Stimulated activated CD4-positive, alpha-beta T cell treated with anti-CD3 and anti-CD28 coated beads, Interleukin-4, amount 100 ng/mL, for 1 hour (primary cell): ENCODE data around the gene KDELR3.

Experiments
- DNase-seq: peaks from one replicate; pipeline ENCODE4 v3.0.0-alpha.2; 2020

The KDELR3 gene

GRCh38 chr22:38467904-38468442 lies at the start of gene KDELR3:
Gene KDELR3 (plus strand): TSS chr22:38468096. CDS start chr22:38468234, 138 bp downstream.
- DNase-seq: peak; percentile 64

- no peak for DNase-seq
Observed at GRCh38 chr22:38418589-38418988, 49.3 kb upstream of the KDELR3 start.

- DNase-seq: no peak
Observed at GRCh38 chr22:38419121-38419857, 48.6 kb upstream of the KDELR3 start.

DNA sequence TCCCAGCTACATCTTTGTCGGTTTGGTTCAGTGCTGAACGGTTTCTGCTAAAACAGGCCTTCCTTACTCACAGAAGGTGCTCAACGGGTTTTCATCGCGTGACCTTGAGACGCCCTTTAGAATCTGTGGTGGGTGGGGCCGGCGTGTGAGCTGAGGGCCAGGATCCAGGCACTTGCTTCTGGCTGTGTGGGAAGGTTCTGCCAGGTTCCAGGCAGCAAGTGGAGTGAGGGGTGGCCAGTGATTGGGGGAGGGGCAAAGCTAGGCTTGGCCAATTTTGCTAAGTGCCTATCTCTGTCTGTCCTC lies 48.1 kb upstream of the KDELR3 start:
- no peak for DNase-seq

DNA sequence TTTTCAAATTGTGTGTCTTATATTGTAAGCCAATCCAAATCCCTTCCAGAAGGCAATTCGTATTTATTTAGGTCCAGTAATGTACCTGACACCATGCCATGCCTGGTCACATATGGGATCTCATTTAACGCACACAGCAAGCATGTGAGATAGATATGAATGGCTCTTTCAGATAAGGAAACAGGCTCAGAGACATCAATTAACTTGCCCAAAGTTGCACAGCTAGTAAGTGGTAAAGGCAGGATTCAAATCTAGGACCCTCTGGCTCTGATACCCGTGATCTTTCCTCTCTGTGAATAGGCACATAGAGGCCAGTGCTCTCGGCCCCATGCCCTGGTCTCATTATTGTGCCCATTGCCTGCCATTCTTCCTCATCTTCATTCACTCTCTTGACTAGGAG lies 47.2 kb upstream of the KDELR3 start:
- DNase-seq: no peak

- DNase-seq: no peak
Observed at GRCh38 chr22:38422611-38423511, 45.0 kb upstream of the KDELR3 start.

- DNase-seq: no peak
Observed at GRCh38 chr22:38423512-38424503, 44.1 kb upstream of the KDELR3 start.

DNA sequence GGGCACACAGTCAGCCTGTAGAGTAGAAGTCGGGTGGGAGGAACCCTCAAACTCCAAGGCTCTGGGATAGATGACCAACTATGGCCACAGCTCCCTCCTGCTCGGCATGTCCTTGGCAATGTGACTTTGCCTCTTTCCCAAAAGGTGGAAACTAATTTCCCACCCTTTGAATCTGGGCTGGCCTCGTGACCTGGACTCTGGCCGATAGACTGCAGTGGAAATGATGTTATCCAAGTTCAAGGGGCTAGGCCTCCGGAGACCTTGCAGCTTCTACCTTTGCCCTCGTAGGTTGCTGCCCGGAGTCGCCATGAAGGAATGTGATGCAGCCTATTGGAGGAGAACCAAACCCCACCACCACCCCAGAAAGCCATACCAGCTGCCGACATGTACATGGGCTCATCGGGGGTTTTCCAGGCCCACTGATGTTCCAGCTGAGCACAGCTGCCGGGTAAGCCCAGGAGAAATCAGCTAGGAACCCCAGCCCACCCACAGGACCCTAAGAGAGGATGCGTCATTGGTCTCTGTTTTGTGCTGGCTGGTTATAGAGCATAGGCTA lies 43.3 kb upstream of the KDELR3 start:
- DNase-seq: no peak

- DNase-seq: no peak
Observed at GRCh38 chr22:38426628-38427027, 41.3 kb upstream of the KDELR3 start.

DNA sequence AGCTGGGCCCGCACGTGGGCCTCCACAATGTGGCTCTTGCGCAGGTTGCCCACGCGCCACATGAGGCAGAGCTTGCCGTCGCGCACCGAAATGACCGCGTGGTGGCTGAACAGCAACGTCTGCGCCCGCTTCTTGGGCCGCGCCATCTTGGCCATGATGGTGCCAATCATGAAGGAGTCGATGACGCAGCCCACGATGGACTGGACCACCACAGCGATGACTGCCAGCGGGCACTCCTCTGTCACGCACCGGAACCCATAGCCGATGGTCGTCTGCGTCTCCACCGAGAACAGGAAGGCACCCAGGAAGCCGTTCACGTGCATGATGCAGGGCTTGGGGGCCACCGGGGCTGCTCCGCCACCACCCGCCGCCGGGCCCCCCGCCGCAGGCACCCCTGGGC lies 40.4 kb upstream of the KDELR3 start:
- no peak for DNase-seq

DNA sequence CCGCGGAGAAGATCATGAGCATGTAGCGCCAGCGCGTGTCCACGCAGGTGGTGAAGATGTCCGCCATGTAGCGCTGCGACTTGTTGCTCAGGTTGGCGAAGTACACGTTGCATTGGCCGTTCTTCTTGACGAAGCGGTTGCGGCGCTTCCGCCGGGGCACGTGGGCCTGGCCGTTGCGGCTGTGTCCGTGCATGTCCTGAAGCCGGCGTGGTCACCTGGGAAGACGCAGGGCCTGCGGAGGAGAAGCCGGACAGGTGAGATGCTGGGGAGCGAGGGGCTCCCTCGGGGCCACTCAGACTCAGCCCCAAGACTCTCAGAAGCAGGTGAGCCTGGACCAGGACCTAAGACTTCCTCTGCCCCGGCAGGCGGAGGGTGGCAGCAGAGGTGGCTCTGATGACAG lies 40.0 kb upstream of the KDELR3 start:
- no peak for DNase-seq

GRCh38 chr22:38428714-38429113 lies 39.2 kb upstream of the KDELR3 start:
- no peak for DNase-seq

- DNase-seq: no peak
Observed at GRCh38 chr22:38429499-38430068, 38.3 kb upstream of the KDELR3 start.

DNA sequence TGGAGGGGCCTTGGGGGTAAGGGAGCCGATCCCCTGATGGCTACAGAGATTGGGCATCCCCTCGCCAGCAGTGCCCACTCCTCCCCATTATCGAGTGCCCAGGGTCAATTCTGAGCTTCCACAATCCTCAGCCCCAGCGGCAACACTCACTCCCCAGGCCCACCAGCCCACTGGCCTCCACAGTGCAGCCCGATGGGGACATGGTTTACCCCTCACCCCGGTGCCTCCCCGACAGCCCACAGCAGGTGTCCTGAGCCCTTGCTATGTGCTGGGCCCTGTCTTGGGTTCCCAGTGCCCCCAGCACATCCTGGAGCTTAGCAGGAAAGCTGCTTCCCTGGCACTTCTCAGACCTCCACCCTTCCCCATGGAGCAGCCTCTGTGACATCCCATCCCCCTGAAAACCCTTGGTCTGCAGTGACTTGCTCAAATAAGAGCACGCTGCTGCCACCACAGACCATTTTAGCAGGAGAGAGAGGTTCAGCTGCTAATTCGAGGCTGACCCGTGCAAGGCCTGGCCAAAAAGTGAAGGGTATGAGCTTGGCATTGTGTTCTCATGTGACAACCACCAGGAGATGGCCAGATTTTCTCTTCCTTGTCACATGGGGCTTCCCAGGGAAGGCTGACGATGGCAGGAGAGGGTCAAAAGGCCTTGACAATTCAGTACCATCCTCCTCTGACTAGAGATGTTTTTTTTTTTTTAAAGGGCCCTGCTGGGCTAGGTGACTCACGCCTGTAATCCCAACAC lies 36.5 kb upstream of the KDELR3 start:
- no peak for DNase-seq

DNA sequence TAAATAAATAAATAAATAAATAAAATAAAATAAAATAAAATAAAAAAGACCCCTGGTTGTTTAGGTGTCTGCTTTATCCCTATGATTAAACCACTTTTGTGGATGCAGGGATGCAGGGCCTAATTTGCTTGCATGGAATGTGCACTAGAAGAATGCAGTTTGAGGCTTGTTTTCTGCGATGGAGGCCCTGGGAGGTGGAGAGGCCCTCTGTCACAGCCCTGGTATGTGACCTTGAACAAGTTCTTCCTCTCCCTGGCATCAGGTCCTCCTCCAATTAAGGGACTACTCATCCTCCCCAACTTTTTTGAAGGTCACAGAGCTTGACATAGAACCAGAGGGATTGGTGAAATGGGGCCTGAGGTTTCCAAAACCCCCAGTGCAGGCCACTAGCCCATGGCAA lies 35.6 kb upstream of the KDELR3 start:
- no peak for DNase-seq

DNA sequence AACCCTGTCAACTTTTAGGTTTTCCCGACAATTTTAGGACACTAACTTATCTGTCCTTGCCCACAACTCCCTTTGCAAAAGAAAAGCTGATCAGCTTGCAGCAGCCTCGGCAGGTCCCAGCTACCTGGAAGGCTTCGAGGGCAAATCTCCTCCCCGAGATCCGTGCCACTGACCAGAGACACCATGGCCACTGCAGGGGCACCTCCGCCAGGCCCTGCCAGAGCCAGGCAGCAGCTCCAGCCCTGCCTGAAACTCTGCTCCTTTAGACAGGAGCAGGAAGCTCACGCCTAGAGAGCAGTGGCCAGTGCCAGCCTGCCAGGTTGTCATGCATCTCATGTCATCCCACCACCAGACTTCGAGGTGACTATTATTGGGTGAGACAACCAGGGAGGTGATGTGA lies 34.0 kb upstream of the KDELR3 start:
- no peak for DNase-seq

DNA sequence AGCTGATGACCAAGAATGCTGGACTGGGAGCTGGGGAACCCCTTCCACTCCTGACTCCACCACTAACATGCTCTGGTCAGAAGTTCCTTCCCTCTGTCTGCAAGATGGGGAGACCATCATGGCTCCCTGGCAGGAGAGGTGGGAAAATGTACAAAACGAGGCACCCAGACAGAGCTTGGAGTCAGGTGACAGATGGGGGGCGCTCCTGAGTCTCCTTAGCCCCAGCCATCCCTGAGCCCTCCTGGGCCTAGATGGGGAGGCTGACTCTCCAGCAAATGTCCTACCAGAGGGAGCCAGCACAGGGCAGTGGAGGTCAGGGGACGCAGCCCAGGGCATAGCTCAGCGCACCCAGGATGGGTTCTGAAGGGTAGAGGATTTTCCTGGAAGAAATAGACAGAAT lies 32.9 kb upstream of the KDELR3 start:
- no peak for DNase-seq

- no peak for DNase-seq
Observed at GRCh38 chr22:38435965-38436364, 31.9 kb upstream of the KDELR3 start.

- no peak for DNase-seq
Observed at GRCh38 chr22:38436629-38437395, 31.1 kb upstream of the KDELR3 start.

- DNase-seq: no peak
Observed at GRCh38 chr22:38437416-38437815, 30.5 kb upstream of the KDELR3 start.
